ENCODE results near the gene DSPP. TPM values are rescaled to one million over a fixed set of nuclear protein-coding genes. Genes with fewer than 3 reads are reported as not detected.

The DSPP gene
- total RNA-seq, 4 donors from 2014 or later: not detected

GRCh38 chr4:87579478-87579877, 28.9 kb upstream of the DSPP start:
- Histone ChIP-seq H3K9me3 (no peaks in the 10 kb centered on the region), H3K27ac (no peak overlapping the region), H3K4me1 (no peaks in the 10 kb centered on the region), H3K4me3 (no peak overlapping the region), H3K27me3 (no peaks in the 10 kb centered on the region), H3K36me3 (no peaks in the 10 kb centered on the region)
- no peak for TF ChIP-seq CTCF (IDR thresholded peaks at IDR 0.05)
- no peak for TF ChIP-seq POLR2A (IDR thresholded peaks at IDR 0.05)
- DNase-seq: no peak

GRCh38 chr4:87580057-87580456, 28.3 kb upstream of the DSPP start:
- DNase-seq: no peak
- Histone ChIP-seq H3K36me3 (no peaks in the 10 kb centered on the region), H3K27me3 (no peaks in the 10 kb centered on the region), H3K9me3 (no peaks in the 10 kb centered on the region), H3K4me1 (no peaks in the 10 kb centered on the region), H3K27ac (no peak overlapping the region), H3K4me3 (no peak overlapping the region)
- TF ChIP-seq POLR2A (IDR thresholded peaks at IDR 0.05) (no peak), CTCF (IDR thresholded peaks at IDR 0.05) (no peak)

GRCh38 chr4:87584222-87584908, 24.0 kb upstream of the DSPP start:
- no peak overlapping the region for H3K4me3 ChIP-seq
- no peaks in the 10 kb centered on the region for H3K27me3 ChIP-seq
- no peaks in the 10 kb centered on the region for H3K9me3 ChIP-seq
- no peak for TF ChIP-seq CTCF (IDR thresholded peaks at IDR 0.05)
- TF ChIP-seq POLR2A (IDR thresholded peaks at IDR 0.05): no peak
- no peak overlapping the region for H3K27ac ChIP-seq
- H3K36me3 ChIP-seq: no peaks in the 10 kb centered on the region
- no peak for DNase-seq
- H3K4me1 ChIP-seq: no peaks in the 10 kb centered on the region

GRCh38 chr4:87589531-87589930, 18.8 kb upstream of the DSPP start:
- Histone ChIP-seq H3K27ac (no peak overlapping the region), H3K4me3 (no peak overlapping the region), H3K36me3 (no peaks in the 10 kb centered on the region), H3K4me1 (no peaks in the 10 kb centered on the region), H3K9me3 (no peaks in the 10 kb centered on the region), H3K27me3 (no peaks in the 10 kb centered on the region)
- TF ChIP-seq CTCF (IDR thresholded peaks at IDR 0.05) (no peak), POLR2A (IDR thresholded peaks at IDR 0.05) (no peak)
- DNase-seq: no peak

GRCh38 chr4:87592124-87592523, 16.2 kb upstream of the DSPP start:
- Histone ChIP-seq H3K36me3 (no peaks in the 10 kb centered on the region), H3K27ac (no peak overlapping the region), H3K4me3 (no peak overlapping the region), H3K4me1 (no peaks in the 10 kb centered on the region), H3K27me3 (no peaks in the 10 kb centered on the region), H3K9me3 (no peaks in the 10 kb centered on the region)
- no peak for DNase-seq
- TF ChIP-seq POLR2A (IDR thresholded peaks at IDR 0.05) (no peak), CTCF (IDR thresholded peaks at IDR 0.05) (no peak)

- H3K4me3 ChIP-seq: no peak overlapping the region
- no peak for DNase-seq
- no peaks in the 10 kb centered on the region for H3K36me3 ChIP-seq
- TF ChIP-seq CTCF (IDR thresholded peaks at IDR 0.05): no peak
- no peak for TF ChIP-seq POLR2A (IDR thresholded peaks at IDR 0.05)
- H3K4me1 ChIP-seq: no peaks in the 10 kb centered on the region
- H3K9me3 ChIP-seq: no peaks in the 10 kb centered on the region
- no peak overlapping the region for H3K27ac ChIP-seq
- H3K27me3 ChIP-seq: no peaks in the 10 kb centered on the region
Measured at GRCh38 chr4:87601361-87601760, 7.0 kb upstream of the DSPP start.

Data from Peyer's patch (tissue), 4 donors.